PC-3 (cell line): ENCODE results near the gene LTA4H. TPM values are rescaled to one million over a fixed set of nuclear protein-coding genes. Genes with fewer than 3 reads are reported as not detected.

Source experiments
- ATAC-seq: fragments of 200-7000 bp; cut with Tn5 transposase; 2 replicates; pipeline ENCODE4 v1.9.1; 2020; ENCODE audit warnings: mild to moderate bottlenecking, moderate library complexity
- BruUV-seq: library from RNA; stranded (reverse); fragments of 400-500 nt; replicated peaks from 2 replicates; lab custom pipeline; 2021; lab: Mats Ljungman, UMichigan
- CTCF ChIA-PET: fragments of 300-600 bp; sonication (Branson Sonifier 250); formaldehyde crosslinking; loops from one replicate; lab custom pipeline; 2022; ENCODE audit warnings: antibody characterized with exemption; lab: Charles Lee
- POLR2A ChIA-PET: fragments of 300-600 bp; sonication (Branson Sonifier 250); formaldehyde crosslinking; loops from one replicate; lab custom pipeline; 2022; ENCODE audit warnings: antibody characterized with exemption; ENCODE audit not compliant: unreplicated experiment; lab: Charles Lee
- DNase-seq: peaks from one replicate; pipeline ENCODE4 v3.0.0-alpha.2; 2015
- H2AFZ ChIP-seq: fragments of 300-600 bp; sonication (generic); 2 replicates; pipeline ENCODE4 v1.6.0; 2016; ENCODE audit warnings: antibody characterized with exemption, low read length
- H3F3A ChIP-seq: fragments of 300-600 bp; sonication (generic); one replicate; pipeline ENCODE4 v1.6.0; 2017; ENCODE audit warnings: antibody characterized with exemption, low read length, control low read depth, mild to moderate bottlenecking; ENCODE audit not compliant: unreplicated experiment
- H3K27ac ChIP-seq: fragments of 300-600 bp; sonication (generic); 2 replicates; pipeline ENCODE4 v1.5.1; 2016; ENCODE audit warnings: mild to moderate bottlenecking, low read length
- H3K27me3 ChIP-seq: fragments of 300-600 bp; sonication (generic); 2 replicates; pipeline ENCODE4 v1.6.1; 2016; ENCODE audit warnings: low read length, mixed read lengths
- H3K36me3 ChIP-seq: fragments of 300-600 bp; sonication (generic); 2 replicates; pipeline ENCODE4 v1.6.1; 2016; ENCODE audit warnings: low read depth, mixed run types, low read length, mixed read lengths
- H3K4me1 ChIP-seq: fragments of 300-600 bp; sonication (generic); 2 replicates; pipeline ENCODE4 v1.5.1; 2016; ENCODE audit warnings: low read length; ENCODE audit not compliant: insufficient read depth
- H3K4me2 ChIP-seq: fragments of 300-600 bp; sonication (generic); 2 replicates; pipeline ENCODE4 v1.6.0; 2016; ENCODE audit warnings: low read length
- H3K4me3 ChIP-seq: fragments of 300-600 bp; sonication (generic); 2 replicates; pipeline ENCODE4 v1.5.1; 2016; ENCODE audit warnings: mild to moderate bottlenecking, low read length, mixed read lengths
- H3K79me2 ChIP-seq: fragments of 300-600 bp; sonication (generic); 2 replicates; pipeline ENCODE4 v1.6.1; 2017; ENCODE audit warnings: low read length, mixed read lengths
- H3K9ac ChIP-seq: fragments of 300-600 bp; sonication (generic); 2 replicates; pipeline ENCODE4 v1.6.0; 2016; ENCODE audit warnings: mild to moderate bottlenecking, low read length
- H3K9me2 ChIP-seq: fragments of 300-600 bp; sonication (generic); replicated peaks from 2 replicates; pipeline ENCODE4 v1.6.1; 2016; ENCODE audit warnings: mixed run types, low read length, mixed read lengths
- H3K9me3 ChIP-seq: fragments of 300-600 bp; sonication (generic); 2 replicates; pipeline ENCODE4 v1.6.1; 2016; ENCODE audit warnings: low read length, mixed read lengths
- H4K20me1 ChIP-seq: fragments of 300-600 bp; sonication (generic); 2 replicates; pipeline ENCODE4 v1.6.1; 2016; ENCODE audit warnings: low read length, mixed read lengths
- EZH2 ChIP-seq: fragments of 300-600 bp; sonication (generic); IDR thresholded peaks from one replicate; pipeline ENCODE4 v1.6.1; 2017; ENCODE audit warnings: antibody characterized with exemption, mild to moderate bottlenecking, low read length; ENCODE audit not compliant: unreplicated experiment
- EZH2phosphoT487 ChIP-seq: fragments of 300-600 bp; sonication (generic); IDR thresholded peaks from 2 replicates; pipeline ENCODE4 v1.6.1; 2018; ENCODE audit warnings: mild to moderate bottlenecking, antibody characterized with exemption, low read length, borderline replicate concordance
- intact Hi-C: fragments of 100-400 bp; cut with micrococcal nuclease; formaldehyde crosslinking; loops from 2 replicates; pipeline ENCODE4 v1.9.0; 2023
- total RNA-seq: library from RNA; depleted of rRNA; stranded (reverse); fragments of >200 nt; gene quantifications from 2 replicates; pipeline ENCODE4 v1.2.3, GENCODE V29; 2014
- TF ChIP-seq, protein P1 (sequence below): fragments of 300-600 bp; sonication (generic); conservative IDR thresholded peaks from 2 replicates; pipeline ENCODE4 v1.5.1; 2017; ENCODE audit warnings: antibody characterized with exemption, low read depth, mild to moderate bottlenecking, low read length

LTA4H gene
- total RNA-seq, 1 experiment from 2014 or later: 58.4 TPM

DNA sequence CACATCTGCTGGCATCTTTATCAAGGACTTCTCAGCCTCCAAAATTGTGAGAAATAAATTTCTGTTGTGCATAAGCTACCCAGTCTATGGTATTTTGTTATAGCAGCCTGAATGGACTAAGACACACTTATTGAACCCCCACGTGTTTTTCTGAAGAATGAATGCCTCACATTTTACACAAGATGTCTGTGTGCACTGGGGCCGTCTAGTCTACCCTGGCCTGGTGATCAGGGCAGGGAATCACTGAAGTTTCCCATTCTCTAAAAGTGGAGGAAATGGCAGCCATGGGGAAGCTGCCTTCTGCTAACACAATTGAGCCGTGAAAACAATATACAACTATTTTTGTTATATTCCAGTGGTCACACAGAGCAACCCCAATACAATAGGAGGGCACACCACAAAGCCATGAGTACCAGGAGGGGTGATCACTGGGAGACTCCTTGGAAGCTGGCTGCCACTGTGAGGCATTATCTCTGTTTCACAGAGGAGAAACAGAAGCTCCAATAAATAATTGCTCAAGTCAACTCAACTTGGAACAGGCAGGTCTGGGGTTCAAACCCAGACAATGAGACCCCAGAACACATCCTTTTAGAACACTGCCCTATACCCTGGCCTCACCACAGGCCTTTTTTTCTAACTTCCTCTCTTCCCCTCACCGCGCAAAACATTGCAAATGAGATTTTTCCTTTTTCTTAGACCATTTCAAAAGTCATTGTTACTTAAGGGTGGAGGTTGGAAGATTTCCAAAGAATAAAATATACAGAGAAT lies 18.3 kb upstream of the LTA4H start:
- H3K36me3 ChIP-seq: no peaks in the 10 kb centered on the region
- CTCF ChIA-PET: interaction anchor here (0.5 kb wide), 1 partner anchor 38 kb away, joined by 3 read pairs; no protein-coding TSS in a partner anchor
- intact Hi-C loops: no loop called here
- H3K4me1 ChIP-seq: peaks cover 10% of the 10 kb centered on the region
- no peaks in the 10 kb centered on the region for H3F3A ChIP-seq
- no peaks in the 10 kb centered on the region for H3K9me3 ChIP-seq
- H4K20me1 ChIP-seq: no peaks in the 10 kb centered on the region
- no peaks in the 10 kb centered on the region for H3K79me2 ChIP-seq
- no peak overlapping the region for H3K4me2 ChIP-seq
- no TSS peak for BruUV-seq
- H3K9ac ChIP-seq: no peak overlapping the region
- DNase-seq (no peak), ATAC-seq (no peak)
- POLR2A ChIA-PET: no interaction called here
- no peak overlapping the region for H2AFZ ChIP-seq
- H3K27me3 ChIP-seq: no peaks in the 10 kb centered on the region
- no peak overlapping the region for H3K27ac ChIP-seq
- TF ChIP-seq, protein P1, sequence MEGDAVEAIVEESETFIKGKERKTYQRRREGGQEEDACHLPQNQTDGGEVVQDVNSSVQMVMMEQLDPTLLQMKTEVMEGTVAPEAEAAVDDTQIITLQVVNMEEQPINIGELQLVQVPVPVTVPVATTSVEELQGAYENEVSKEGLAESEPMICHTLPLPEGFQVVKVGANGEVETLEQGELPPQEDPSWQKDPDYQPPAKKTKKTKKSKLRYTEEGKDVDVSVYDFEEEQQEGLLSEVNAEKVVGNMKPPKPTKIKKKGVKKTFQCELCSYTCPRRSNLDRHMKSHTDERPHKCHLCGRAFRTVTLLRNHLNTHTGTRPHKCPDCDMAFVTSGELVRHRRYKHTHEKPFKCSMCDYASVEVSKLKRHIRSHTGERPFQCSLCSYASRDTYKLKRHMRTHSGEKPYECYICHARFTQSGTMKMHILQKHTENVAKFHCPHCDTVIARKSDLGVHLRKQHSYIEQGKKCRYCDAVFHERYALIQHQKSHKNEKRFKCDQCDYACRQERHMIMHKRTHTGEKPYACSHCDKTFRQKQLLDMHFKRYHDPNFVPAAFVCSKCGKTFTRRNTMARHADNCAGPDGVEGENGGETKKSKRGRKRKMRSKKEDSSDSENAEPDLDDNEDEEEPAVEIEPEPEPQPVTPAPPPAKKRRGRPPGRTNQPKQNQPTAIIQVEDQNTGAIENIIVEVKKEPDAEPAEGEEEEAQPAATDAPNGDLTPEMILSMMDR: no peak
- TF ChIP-seq EZH2 (no peak), EZH2phosphoT487 (no peak)
- no peak overlapping the region for H3K4me3 ChIP-seq
- no peaks in the 10 kb centered on the region for H3K9me2 ChIP-seq

DNA sequence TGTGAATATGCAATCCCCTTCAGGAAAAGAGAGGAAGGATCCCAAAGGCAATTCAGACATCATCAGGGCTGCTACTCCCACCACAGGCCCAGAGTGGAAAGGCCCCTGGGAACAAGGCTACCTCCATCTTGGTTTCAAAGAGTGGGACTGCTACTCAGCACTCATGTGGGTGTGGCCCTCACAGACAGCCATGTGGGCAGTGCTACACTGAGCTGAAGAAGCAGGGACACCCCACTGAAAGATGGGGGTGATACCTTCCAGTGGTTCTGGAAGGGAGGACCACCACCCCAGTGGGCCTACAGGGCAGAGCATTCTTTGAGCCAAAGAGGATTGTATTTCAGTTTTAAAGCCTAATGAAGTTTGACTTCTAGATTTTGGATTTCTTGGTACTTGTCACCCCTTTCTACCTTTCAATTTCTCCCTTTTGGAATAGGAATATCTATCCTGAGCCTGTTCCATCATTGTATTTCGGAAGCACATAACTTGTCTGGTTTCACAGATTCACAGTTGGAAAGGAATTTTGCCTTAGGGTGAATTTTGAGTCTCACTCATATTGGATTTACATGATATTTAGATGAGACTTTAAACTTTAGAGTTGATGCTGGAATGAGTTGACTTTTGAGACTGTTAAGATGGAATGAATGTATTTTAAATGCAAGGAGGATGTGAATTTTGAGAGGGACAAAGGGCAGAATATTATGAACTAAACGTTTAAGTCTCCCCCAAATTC lies 16.5 kb upstream of the LTA4H start:
- Histone ChIP-seq H3K9ac (no peak overlapping the region), H3K36me3 (no peaks in the 10 kb centered on the region), H3K9me3 (no peaks in the 10 kb centered on the region), H3K9me2 (no peaks in the 10 kb centered on the region), H3K79me2 (no peaks in the 10 kb centered on the region), H3K27me3 (no peaks in the 10 kb centered on the region), H3K4me2 (no peak overlapping the region), H3K4me3 (no peak overlapping the region), H3F3A (peaks cover 13% of the 10 kb centered on the region), H2AFZ (no peak overlapping the region), H3K27ac (no peak overlapping the region), H4K20me1 (no peaks in the 10 kb centered on the region), H3K4me1 (peaks cover 28% of the 10 kb centered on the region)
- ChIA-PET POLR2A (no interaction called here), CTCF (no interaction called here)
- TF ChIP-seq, protein P1: no peak
- TF ChIP-seq EZH2phosphoT487 (no peak), EZH2 (no peak)
- intact Hi-C loops: no loop called here
- ATAC-seq: no peak
- BruUV-seq: no TSS peak
- DNase-seq: no peak
